CD14-positive monocyte (primary cell): ENCODE results near the gene CDC42BPB. TPM values are rescaled to one million over a fixed set of nuclear protein-coding genes. Genes with fewer than 3 reads are reported as not detected.
A peak's percentile ranks its signal among the peaks of the same experiment; 100 is the strongest.

ENCODE experiments used
- DNase-seq, 3 donors: peaks; one replicate each; pipeline ENCODE4 v3.0.0-alpha.2; 2011 to 2022
- H2AFZ ChIP-seq: 2 replicates; pipeline ENCODE4 v1.6.0; 2012; ENCODE audit warnings: mild to moderate bottlenecking, low read depth, low read length, inconsistent platforms; ENCODE audit not compliant: insufficient read depth, poor library complexity, severe bottlenecking
- H3K27ac ChIP-seq, 2 donors: 1 replicate in 1 of 2; 2 replicates in 1 of 2; pipeline ENCODE4 v1.5.1; 2012 to 2013; ENCODE audit warnings: low read length in 2 of 2, control low read depth in 1 of 2, inconsistent platforms in 1 of 2, low read depth in 1 of 2, mild to moderate bottlenecking in 1 of 2
- H3K27me3 ChIP-seq, 2 donors: one replicate each; pipeline versions ENCODE4 v1.6.0 to v1.6.1; 2011 to 2013; ENCODE audit warnings: low read length in 2 of 2; ENCODE audit not compliant: control insufficient read depth in 2 of 2, insufficient read depth in 2 of 2
- H3K36me3 ChIP-seq, 2 donors: replicated peaks in 1 of 2; 1 replicate in 1 of 2; 2 replicates in 1 of 2; pipeline versions ENCODE4 v1.5.1 to v1.6.1; 2012 to 2013; ENCODE audit warnings: low read length in 2 of 2, control low read depth in 1 of 2, inconsistent platforms in 1 of 2, mild to moderate bottlenecking in 1 of 2; ENCODE audit not compliant: insufficient read depth in 2 of 2, control insufficient read depth in 1 of 2
- H3K4me1 ChIP-seq, 2 donors: 1 replicate in 1 of 2; 2 replicates in 1 of 2; pipeline versions ENCODE4 v1.5.1 to v1.6.1; 2012 to 2013; ENCODE audit warnings: low read length in 2 of 2, control low read depth in 1 of 2, inconsistent platforms in 1 of 2, mild to moderate bottlenecking in 1 of 2, moderate library complexity in 1 of 2; ENCODE audit not compliant: insufficient read depth in 2 of 2, control insufficient read depth in 1 of 2
- H3K4me2 ChIP-seq: replicated peaks from 2 replicates; pipeline ENCODE3; 2012; ENCODE audit warnings: low read length, moderate library complexity, mild to moderate bottlenecking; ENCODE audit not compliant: poor library complexity, severe bottlenecking; ENCODE audit errors: extremely low read depth
- H3K4me3 ChIP-seq, 3 experiments: fragments of 200-600 bp in 1 of 3; sonication (generic) in 1 of 3; replicated peaks in 1 of 3; 1 replicate in 2 of 3; 2 replicates in 1 of 3; pipeline ENCODE4 v1.5.1; 2011 to 2013; ENCODE audit warnings: low read length in 3 of 3, mild to moderate bottlenecking in 3 of 3, control low read depth in 2 of 3, low read depth in 2 of 3, inconsistent platforms in 1 of 3, moderate library complexity in 1 of 3
- H3K79me2 ChIP-seq: 2 replicates; pipeline ENCODE4 v1.6.0; 2012; ENCODE audit warnings: mild to moderate bottlenecking, control low read depth, inconsistent platforms, low read length, moderate library complexity; ENCODE audit not compliant: insufficient read depth
- H3K9ac ChIP-seq: 2 replicates; pipeline ENCODE4 v1.6.0; 2017; ENCODE audit warnings: low read length, mild to moderate bottlenecking; ENCODE audit not compliant: insufficient read depth, poor library complexity, severe bottlenecking
- H3K9me3 ChIP-seq, 2 donors: replicated peaks in 1 of 2; 1 replicate in 1 of 2; 2 replicates in 1 of 2; pipeline versions ENCODE4 v1.5.1 to v1.6.1; 2012 to 2013; ENCODE audit warnings: low read length in 2 of 2, control low read depth in 1 of 2; ENCODE audit not compliant: control insufficient read depth in 1 of 2, insufficient read depth in 1 of 2
- H4K20me1 ChIP-seq: 2 replicates; pipeline ENCODE4 v1.6.0; 2012; ENCODE audit warnings: mild to moderate bottlenecking, low read length, control low read depth, moderate library complexity; ENCODE audit not compliant: insufficient read depth
- H3K27ac Mint-ChIP-seq, 7 donors: one replicate each; pipeline ENCODE4 v1.8.0; 2020; ENCODE audit warnings: mild to moderate bottlenecking in 7 of 7, mixed read lengths in 7 of 7, moderate library complexity in 6 of 7, inconsistent platforms in 2 of 7
- H3K27me3 Mint-ChIP-seq, 3 donors: one replicate each; pipeline ENCODE4 v1.8.0; 2021 to 2022; ENCODE audit warnings: low read depth in 3 of 3, mild to moderate bottlenecking in 3 of 3, mixed read lengths in 3 of 3, moderate library complexity in 3 of 3, inconsistent platforms in 1 of 3
- H3K36me3 Mint-ChIP-seq, 2 donors: one replicate each; pipeline ENCODE4 v1.8.0; 2020; ENCODE audit warnings: mixed read lengths in 2 of 2, inconsistent platforms in 1 of 2, mild to moderate bottlenecking in 1 of 2
- H3K4me1 Mint-ChIP-seq: one replicate; pipeline ENCODE4 v1.8.0; 2020; ENCODE audit warnings: mild to moderate bottlenecking, mixed read lengths
- H3K4me3 Mint-ChIP-seq, 2 donors: one replicate each; pipeline ENCODE4 v1.8.0; 2020; ENCODE audit warnings: mild to moderate bottlenecking in 2 of 2, mixed read lengths in 2 of 2, moderate library complexity in 1 of 2
- H3K9me3 Mint-ChIP-seq, 7 donors: one replicate each; pipeline ENCODE4 v1.8.0; 2020 to 2022; ENCODE audit warnings: mixed read lengths in 7 of 7, mild to moderate bottlenecking in 6 of 7, moderate library complexity in 6 of 7, inconsistent platforms in 2 of 7
- WGBS: methylation state at CpG from one replicate; pipeline ENCODE4 v1.1.5; 2013; ENCODE audit warnings: missing lambda C conversion rate; ENCODE audit not compliant: insufficient coverage; 5-methylcytosine and 5-hydroxymethylcytosine counted together
- intact Hi-C, 2 donors: fragments of 100-400 bp; cut with micrococcal nuclease; formaldehyde crosslinking; loops; one replicate each; pipeline versions ENCODE4 v1.15.0 to v1.15.1; 2023
- polyA plus RNA-seq, 3 donors: library from polyadenylated mRNA; depleted of rRNA in 1 of 3; unstranded in 2 of 3; stranded (reverse) in 1 of 3; fragments of 300-500 nt in 2 of 3; fragments of >200 nt in 1 of 3; fragmentation: Illumina TruSeq in 2 of 3; gene quantifications; 1 replicate in 2 of 3; 2 replicates in 1 of 3; pipeline ENCODE4 v1.2.3, GENCODE V29; 2012 to 2021
- TF ChIP-seq, protein P1 (sequence below): fragments of 200-600 bp; IDR thresholded peaks from one replicate; pipeline ENCODE4 v1.8.0; 2022; ENCODE audit warnings: antibody characterized with exemption, mild to moderate bottlenecking

Gene CDC42BPB
- polyA plus RNA-seq, 3 donors = 0.25 to 19.0 (median 0.60) TPM

DNA sequence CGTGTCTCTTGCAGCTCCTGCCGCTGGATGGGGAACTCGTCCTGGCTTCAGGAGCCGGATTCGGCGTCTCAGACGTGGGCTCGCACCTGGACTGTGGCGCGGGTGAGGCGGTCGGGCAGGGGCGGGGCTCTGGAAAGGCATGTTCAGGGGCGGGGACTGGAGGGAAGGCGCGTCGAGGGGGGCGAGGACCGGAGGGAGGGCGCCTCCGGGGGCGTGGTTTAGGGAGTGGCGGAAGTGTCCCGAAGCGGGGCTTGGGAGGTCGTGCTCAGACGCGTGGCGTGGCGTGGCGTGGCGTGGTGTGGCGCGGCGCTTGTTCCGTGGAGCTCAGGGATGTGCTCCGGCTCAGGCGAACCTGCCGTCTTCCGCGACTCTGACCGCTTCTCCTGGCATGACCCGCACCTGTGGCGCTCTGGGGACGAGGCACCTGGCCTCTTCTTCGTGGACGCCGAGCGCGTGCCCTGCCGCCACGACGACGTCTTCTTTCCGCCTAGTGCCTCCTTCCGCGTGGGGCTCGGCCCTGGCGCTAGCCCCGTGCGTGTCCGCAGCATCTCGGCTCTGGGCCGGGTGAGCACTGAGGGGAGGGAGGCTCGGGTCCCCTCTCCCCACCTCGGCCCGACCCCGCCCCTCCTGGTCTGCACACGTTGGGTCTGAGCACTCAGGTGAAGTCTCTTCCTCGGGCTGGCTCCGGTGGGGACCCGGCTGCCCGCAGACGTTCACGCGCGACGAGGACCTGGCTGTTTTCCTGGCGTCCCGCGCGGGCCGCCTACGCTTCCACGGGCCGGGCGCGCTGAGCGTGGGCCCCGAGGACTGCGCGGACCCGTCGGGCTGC, 128.7 kb downstream of the CDC42BPB start:
- no peaks in the 10 kb centered on the region for H3K36me3 ChIP-seq
- H3K4me3 Mint-ChIP-seq = peak overlapping the region; percentile 78 to 92
- peaks cover 0 to 21% of the 10 kb centered on the region in 2 donors for H3K9me3 ChIP-seq
- TF ChIP-seq, protein P1, sequence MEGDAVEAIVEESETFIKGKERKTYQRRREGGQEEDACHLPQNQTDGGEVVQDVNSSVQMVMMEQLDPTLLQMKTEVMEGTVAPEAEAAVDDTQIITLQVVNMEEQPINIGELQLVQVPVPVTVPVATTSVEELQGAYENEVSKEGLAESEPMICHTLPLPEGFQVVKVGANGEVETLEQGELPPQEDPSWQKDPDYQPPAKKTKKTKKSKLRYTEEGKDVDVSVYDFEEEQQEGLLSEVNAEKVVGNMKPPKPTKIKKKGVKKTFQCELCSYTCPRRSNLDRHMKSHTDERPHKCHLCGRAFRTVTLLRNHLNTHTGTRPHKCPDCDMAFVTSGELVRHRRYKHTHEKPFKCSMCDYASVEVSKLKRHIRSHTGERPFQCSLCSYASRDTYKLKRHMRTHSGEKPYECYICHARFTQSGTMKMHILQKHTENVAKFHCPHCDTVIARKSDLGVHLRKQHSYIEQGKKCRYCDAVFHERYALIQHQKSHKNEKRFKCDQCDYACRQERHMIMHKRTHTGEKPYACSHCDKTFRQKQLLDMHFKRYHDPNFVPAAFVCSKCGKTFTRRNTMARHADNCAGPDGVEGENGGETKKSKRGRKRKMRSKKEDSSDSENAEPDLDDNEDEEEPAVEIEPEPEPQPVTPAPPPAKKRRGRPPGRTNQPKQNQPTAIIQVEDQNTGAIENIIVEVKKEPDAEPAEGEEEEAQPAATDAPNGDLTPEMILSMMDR = no peak
- DNase-seq = peak; percentile 10 to 34 (median 25)
- H3K9me3 Mint-ChIP-seq = peaks cover 0 to 9% (median 4%) of the 10 kb centered on the region in 7 donors
- H3K9ac ChIP-seq = peak overlapping the region; percentile 63
- peaks cover 16% of the 10 kb centered on the region for H3K4me1 Mint-ChIP-seq
- H3K4me2 ChIP-seq = peak overlapping the region; percentile 81
- peaks cover 5% of the 10 kb centered on the region in 2 donors for H3K36me3 Mint-ChIP-seq
- no peaks in the 10 kb centered on the region for H4K20me1 ChIP-seq
- H3K79me2 ChIP-seq = no peaks in the 10 kb centered on the region
- H3K27me3 Mint-ChIP-seq = peaks cover 52 to 77% (median 62%) of the 10 kb centered on the region in 3 donors
- peaks cover 19 to 25% of the 10 kb centered on the region in 2 donors for H3K4me1 ChIP-seq
- peak overlapping the region; percentile 82 for H2AFZ ChIP-seq
- intact Hi-C loops = no loop called here
- peak overlapping the region; percentile 7 to 77 (median 39) for H3K4me3 ChIP-seq
- 4% methylated on average over 94 of the region's 94 CpGs for WGBS
- no peak overlapping the region for H3K27ac Mint-ChIP-seq
- H3K27ac ChIP-seq = no peak overlapping the region
- peaks cover 22 to 82% of the 10 kb centered on the region in 2 donors for H3K27me3 ChIP-seq

DNA sequence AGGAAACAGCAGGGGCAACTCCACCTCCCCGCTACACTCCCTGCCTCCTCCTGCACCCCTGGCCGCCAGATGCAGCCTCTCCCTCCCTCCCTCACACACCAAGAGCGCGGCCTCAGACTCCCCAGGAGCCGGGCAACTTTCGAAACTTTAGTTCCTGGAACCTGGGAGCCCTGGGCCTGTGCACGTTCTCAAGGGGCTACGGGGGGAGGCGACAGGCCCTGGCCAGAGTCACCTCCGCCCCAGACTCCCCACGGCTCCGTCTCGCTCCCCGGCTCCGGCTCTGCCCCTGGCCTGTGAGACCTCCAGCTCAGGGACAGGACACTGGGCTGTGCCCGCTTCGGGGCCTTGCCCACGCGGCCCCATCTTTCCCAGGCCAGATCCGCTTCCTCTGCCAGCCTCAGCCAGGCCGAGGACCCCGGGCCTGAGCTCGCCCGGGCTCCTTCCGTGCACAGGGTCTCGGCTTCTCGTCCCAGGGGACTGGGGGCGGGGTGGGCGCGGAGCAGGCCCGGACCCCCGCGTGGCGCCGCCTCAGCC, 129.4 kb downstream of the CDC42BPB start:
- peak overlapping the region; percentile 63 for H3K9ac ChIP-seq
- H3K27ac Mint-ChIP-seq = peak overlapping the region in 1 of 7 donors; percentile 68
- no peaks in the 10 kb centered on the region for H4K20me1 ChIP-seq
- H3K4me1 Mint-ChIP-seq = peaks cover 19% of the 10 kb centered on the region
- H2AFZ ChIP-seq = peak overlapping the region; percentile 82
- peak overlapping the region; percentile 81 for H3K4me2 ChIP-seq
- H3K27me3 ChIP-seq = peaks cover 25 to 89% of the 10 kb centered on the region in 2 donors
- peaks cover 19 to 25% of the 10 kb centered on the region in 2 donors for H3K4me1 ChIP-seq
- H3K9me3 Mint-ChIP-seq = peaks cover 0 to 12% (median 4%) of the 10 kb centered on the region in 7 donors
- intact Hi-C loops = no loop called here
- H3K36me3 ChIP-seq = no peaks in the 10 kb centered on the region
- peaks cover 0 to 21% of the 10 kb centered on the region in 2 donors for H3K9me3 ChIP-seq
- H3K4me3 ChIP-seq = peak overlapping the region; percentile 7 to 77 (median 39)
- no peak for DNase-seq
- under 1% methylated on average over 32 of the region's 35 CpGs for WGBS
- peaks cover 52 to 75% (median 66%) of the 10 kb centered on the region in 3 donors for H3K27me3 Mint-ChIP-seq
- no peaks in the 10 kb centered on the region for H3K79me2 ChIP-seq
- TF ChIP-seq, protein P1 = no peak
- peaks cover 0 to 2% of the 10 kb centered on the region in 2 donors for H3K36me3 Mint-ChIP-seq
- H3K4me3 Mint-ChIP-seq = peak overlapping the region; percentile 78 to 92
- no peak overlapping the region for H3K27ac ChIP-seq
